Keratinocyte (primary cell): Measurements from ENCODE around the gene TEX47.

Source experiments
- EZH2 ChIP-seq: IDR thresholded peaks from one replicate; pipeline ENCODE4 v1.6.1; 2012; ENCODE audit warnings: inconsistent platforms, mild to moderate bottlenecking, low read length, moderate library complexity
- TF ChIP-seq, protein P1 (sequence below), 3 experiments: IDR thresholded peaks in 1 of 3; conservative IDR thresholded peaks in 1 of 3; optimal IDR thresholded peaks in 1 of 3; 2 replicates in 2 of 3; 3 replicates in 1 of 3; pipeline versions ENCODE3 to v1.5.1; 2011; ENCODE audit warnings: low read length in 3 of 3, mild to moderate bottlenecking in 3 of 3, moderate library complexity in 2 of 3, control low read depth in 1 of 3, inconsistent platforms in 1 of 3; ENCODE audit not compliant: insufficient read depth in 2 of 3; ENCODE audit errors: extremely low read depth in 1 of 3

DNA sequence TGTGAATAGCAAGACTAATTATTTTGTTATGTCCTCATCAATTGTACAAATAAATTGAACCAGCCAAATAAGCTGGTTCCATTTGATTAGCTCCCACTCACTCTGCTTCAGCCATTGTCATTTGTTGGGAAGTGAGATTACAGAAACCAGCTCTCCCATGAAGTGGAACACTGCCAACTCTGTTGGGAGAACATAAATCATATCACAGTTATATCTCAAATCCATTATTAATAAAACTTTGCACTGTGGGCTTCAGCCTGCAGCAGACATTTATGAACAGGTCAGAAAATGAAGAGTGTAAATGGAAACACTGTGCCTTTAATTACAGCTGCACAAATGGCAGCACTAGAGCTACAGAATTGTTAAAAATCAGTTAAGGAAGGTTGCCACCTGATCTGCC is 46.7 kb upstream of the TEX47 start:
- TF ChIP-seq, protein P1, sequence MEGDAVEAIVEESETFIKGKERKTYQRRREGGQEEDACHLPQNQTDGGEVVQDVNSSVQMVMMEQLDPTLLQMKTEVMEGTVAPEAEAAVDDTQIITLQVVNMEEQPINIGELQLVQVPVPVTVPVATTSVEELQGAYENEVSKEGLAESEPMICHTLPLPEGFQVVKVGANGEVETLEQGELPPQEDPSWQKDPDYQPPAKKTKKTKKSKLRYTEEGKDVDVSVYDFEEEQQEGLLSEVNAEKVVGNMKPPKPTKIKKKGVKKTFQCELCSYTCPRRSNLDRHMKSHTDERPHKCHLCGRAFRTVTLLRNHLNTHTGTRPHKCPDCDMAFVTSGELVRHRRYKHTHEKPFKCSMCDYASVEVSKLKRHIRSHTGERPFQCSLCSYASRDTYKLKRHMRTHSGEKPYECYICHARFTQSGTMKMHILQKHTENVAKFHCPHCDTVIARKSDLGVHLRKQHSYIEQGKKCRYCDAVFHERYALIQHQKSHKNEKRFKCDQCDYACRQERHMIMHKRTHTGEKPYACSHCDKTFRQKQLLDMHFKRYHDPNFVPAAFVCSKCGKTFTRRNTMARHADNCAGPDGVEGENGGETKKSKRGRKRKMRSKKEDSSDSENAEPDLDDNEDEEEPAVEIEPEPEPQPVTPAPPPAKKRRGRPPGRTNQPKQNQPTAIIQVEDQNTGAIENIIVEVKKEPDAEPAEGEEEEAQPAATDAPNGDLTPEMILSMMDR (optimal IDR thresholded peaks at IDR 0.05 in 1 of 3, IDR thresholded peaks at IDR 0.05 in 1 of 3, conservative IDR thresholded peaks at IDR 0.05 in 1 of 3; ENCODE audit: extremely low read depth in 1 of 3, insufficient read depth in 2 of 3, low read length in 3 of 3), result no peak
- no peak for TF ChIP-seq EZH2
